H9 (cell line): Measurements from ENCODE around the gene LRCH4. TPM values are rescaled to one million over a fixed set of nuclear protein-coding genes. Genes with fewer than 3 reads are reported as not detected.

Source experiments
- DNase-seq: peaks from one replicate; pipeline ENCODE4 v3.0.0-alpha.2; 2017
- H2AFZ ChIP-seq: one replicate; pipeline ENCODE4 v1.6.1; 2013; ENCODE audit warnings: mild to moderate bottlenecking, low read length, control low read depth, moderate library complexity
- H2AK5ac ChIP-seq: 2 replicates; pipeline ENCODE4 v1.6.1; 2013; ENCODE audit warnings: low read length, control low read depth, mixed read lengths; ENCODE audit not compliant: insufficient read length
- H2BK120ac ChIP-seq: one replicate; pipeline ENCODE4 v1.6.1; 2013; ENCODE audit warnings: low read depth, mild to moderate bottlenecking, low read length, control low read depth, inconsistent platforms; ENCODE audit not compliant: poor library complexity, severe bottlenecking
- H2BK12ac ChIP-seq: 2 replicates; pipeline ENCODE4 v1.6.1; 2013; ENCODE audit warnings: low read length, control low read depth, mixed read lengths, low read depth; ENCODE audit not compliant: insufficient read length
- H2BK15ac ChIP-seq: 2 replicates; pipeline ENCODE4 v1.6.1; 2013; ENCODE audit warnings: low read depth, low read length, control low read depth
- H2BK20ac ChIP-seq: one replicate; pipeline ENCODE4 v1.6.1; 2013; ENCODE audit warnings: low read depth, mild to moderate bottlenecking, low read length, control low read depth, inconsistent platforms; ENCODE audit not compliant: poor library complexity, severe bottlenecking
- H2BK5ac ChIP-seq: 2 replicates; pipeline ENCODE4 v1.6.1; 2013; ENCODE audit warnings: low read length, control low read depth, mixed read lengths; ENCODE audit not compliant: insufficient read length
- H3K14ac ChIP-seq: 2 replicates; pipeline ENCODE4 v1.6.1; 2013; ENCODE audit warnings: low read length, control low read depth; ENCODE audit not compliant: insufficient read depth
- H3K18ac ChIP-seq: 2 replicates; pipeline ENCODE4 v1.6.1; 2013; ENCODE audit warnings: low read depth, mild to moderate bottlenecking, mixed read lengths, low read length, control low read depth; ENCODE audit not compliant: insufficient read length
- H3K23ac ChIP-seq: 2 replicates; pipeline ENCODE4 v1.6.1; 2013; ENCODE audit warnings: low read length, control low read depth, mixed read lengths, low read depth; ENCODE audit not compliant: insufficient read length
- H3K23me2 ChIP-seq: 2 replicates; pipeline ENCODE4 v1.6.1; 2013; ENCODE audit warnings: low read depth, mild to moderate bottlenecking, mixed read lengths, low read length, control low read depth; ENCODE audit not compliant: insufficient read length, poor library complexity, severe bottlenecking
- H3K27ac ChIP-seq: 2 replicates; pipeline ENCODE4 v1.5.1; 2013; ENCODE audit warnings: low read length, control low read depth, mixed read lengths, low read depth; ENCODE audit not compliant: insufficient read length
- H3K27me3 ChIP-seq: 2 replicates; pipeline ENCODE4 v1.6.1; 2013; ENCODE audit warnings: low read length, control low read depth, inconsistent platforms; ENCODE audit not compliant: insufficient read depth
- H3K4ac ChIP-seq: 2 replicates; pipeline ENCODE4 v1.6.1; 2013; ENCODE audit warnings: low read depth, mild to moderate bottlenecking, control low read depth, inconsistent platforms, low read length, moderate library complexity
- H3K4me1 ChIP-seq: 2 replicates; pipeline ENCODE4 v1.6.1; 2013; ENCODE audit warnings: low read length, control low read depth, inconsistent platforms; ENCODE audit not compliant: insufficient read depth
- H3K4me2 ChIP-seq: 2 replicates; pipeline ENCODE4 v1.6.1; 2013; ENCODE audit warnings: low read length, control low read depth, mixed read lengths; ENCODE audit not compliant: insufficient read length, insufficient read depth
- H3K56ac ChIP-seq: 2 replicates; pipeline ENCODE4 v1.6.1; 2013; ENCODE audit warnings: low read depth, mild to moderate bottlenecking, mixed read lengths, low read length, control low read depth; ENCODE audit not compliant: insufficient read length
- H3K79me1 ChIP-seq: 2 replicates; pipeline ENCODE4 v1.6.1; 2013; ENCODE audit warnings: low read depth, mild to moderate bottlenecking, moderate library complexity, low read length, control low read depth, inconsistent platforms; ENCODE audit not compliant: insufficient read depth, poor library complexity, severe bottlenecking
- H3K79me2 ChIP-seq: 2 replicates; pipeline ENCODE4 v1.6.1; 2013; ENCODE audit warnings: low read length, control low read depth, inconsistent platforms; ENCODE audit not compliant: insufficient read depth
- H3K9ac ChIP-seq: 2 replicates; pipeline ENCODE4 v1.6.1; 2013; ENCODE audit warnings: low read length, control low read depth, mixed read lengths; ENCODE audit not compliant: insufficient read length; ENCODE audit errors: extremely low read depth
- H3K9me3 ChIP-seq: one replicate; pipeline ENCODE4 v1.6.1; 2013; ENCODE audit warnings: low read depth, low read length, inconsistent platforms; ENCODE audit not compliant: control insufficient read depth
- H3T11ph ChIP-seq: one replicate; pipeline ENCODE4 v1.6.1; 2013; ENCODE audit warnings: mild to moderate bottlenecking, low read length, control low read depth, inconsistent platforms
- H4K20me1 ChIP-seq: one replicate; pipeline ENCODE4 v1.6.1; 2013; ENCODE audit not compliant: control insufficient read depth, insufficient read length, insufficient read depth
- H4K5ac ChIP-seq: 2 replicates; pipeline ENCODE4 v1.6.1; 2013; ENCODE audit warnings: low read depth, mild to moderate bottlenecking, mixed read lengths, low read length, control low read depth; ENCODE audit not compliant: insufficient read length
- H4K8ac ChIP-seq: replicated peaks from 2 replicates; pipeline ENCODE4 v1.6.1; 2013; ENCODE audit warnings: low read length, control low read depth, mixed read lengths, low read depth; ENCODE audit not compliant: insufficient read length
- H4K91ac ChIP-seq: 2 replicates; pipeline ENCODE4 v1.6.1; 2013; ENCODE audit warnings: low read depth, mild to moderate bottlenecking, moderate library complexity, mixed read lengths, low read length, control low read depth; ENCODE audit not compliant: insufficient read length
- H3K27ac Mint-ChIP-seq, 3 experiments: 2 replicates in 2 of 3; 3 replicates in 1 of 3; pipeline ENCODE4 v1.8.0; 2020 to 2021; ENCODE audit warnings: mixed read lengths in 3 of 3, mild to moderate bottlenecking in 1 of 3, moderate library complexity in 1 of 3
- H3K27me3 Mint-ChIP-seq: 2 replicates; pipeline ENCODE4 v1.8.0; 2021; ENCODE audit warnings: low read depth, mild to moderate bottlenecking, moderate library complexity, mixed read lengths
- H3K36me3 Mint-ChIP-seq, 3 experiments: 2 replicates in 2 of 3; 3 replicates in 1 of 3; pipeline ENCODE4 v1.8.0; 2020 to 2021; ENCODE audit warnings: low read depth in 3 of 3, mixed read lengths in 3 of 3; ENCODE audit not compliant: insufficient read depth in 1 of 3
- H3K4me1 Mint-ChIP-seq, 2 experiments: 2 replicates each; pipeline ENCODE4 v1.8.0; 2020; ENCODE audit warnings: mixed read lengths in 2 of 2
- H3K4me3 Mint-ChIP-seq, 2 experiments: 2 replicates in 1 of 2; 3 replicates in 1 of 2; pipeline ENCODE4 v1.8.0; 2020 to 2021; ENCODE audit warnings: mild to moderate bottlenecking in 2 of 2, mixed read lengths in 2 of 2, moderate library complexity in 1 of 2
- H3K9me3 Mint-ChIP-seq, 2 experiments: 2 replicates in 1 of 2; 3 replicates in 1 of 2; pipeline ENCODE4 v1.8.0; 2020; ENCODE audit warnings: mild to moderate bottlenecking in 2 of 2, mixed read lengths in 2 of 2, moderate library complexity in 1 of 2
- WGBS: extraction: QIAGEN DNeasy Blood & Tissue Kit; methylation state at CpG from one replicate; pipeline ENCODE4 v1.1.7; 2013; ENCODE audit warnings: missing lambda C conversion rate, low lambda C conversion rate, mixed read lengths; ENCODE audit not compliant: insufficient read length; ENCODE audit errors: extremely low coverage; 5-methylcytosine and 5-hydroxymethylcytosine counted together
- total RNA-seq: library from RNA; stranded (reverse); gene quantifications from 2 replicates; pipeline ENCODE4 v1.2.1, GENCODE V29; 2021
- TF ChIP-seq, protein P1 (sequence below): fragments of 200-600 bp; sonication (generic); conservative IDR thresholded peaks from 3 replicates; pipeline ENCODE4 v1.8.0; 2021; ENCODE audit warnings: antibody characterized with exemption, mild to moderate bottlenecking

The LRCH4 gene
- total RNA-seq, 1 experiment from 2014 or later, result 39.1 TPM

GRCh38 chr7:100621554-100621953, 35.6 kb upstream of the LRCH4 start:
- no peak overlapping the region for H3T11ph ChIP-seq
- DNase-seq, result no peak
- H3K79me2 ChIP-seq, result no peaks in the 10 kb centered on the region
- no peak overlapping the region for H3K23ac ChIP-seq
- no peak overlapping the region for H3K4me2 ChIP-seq
- no peaks in the 10 kb centered on the region for H4K20me1 ChIP-seq
- TF ChIP-seq, protein P1, sequence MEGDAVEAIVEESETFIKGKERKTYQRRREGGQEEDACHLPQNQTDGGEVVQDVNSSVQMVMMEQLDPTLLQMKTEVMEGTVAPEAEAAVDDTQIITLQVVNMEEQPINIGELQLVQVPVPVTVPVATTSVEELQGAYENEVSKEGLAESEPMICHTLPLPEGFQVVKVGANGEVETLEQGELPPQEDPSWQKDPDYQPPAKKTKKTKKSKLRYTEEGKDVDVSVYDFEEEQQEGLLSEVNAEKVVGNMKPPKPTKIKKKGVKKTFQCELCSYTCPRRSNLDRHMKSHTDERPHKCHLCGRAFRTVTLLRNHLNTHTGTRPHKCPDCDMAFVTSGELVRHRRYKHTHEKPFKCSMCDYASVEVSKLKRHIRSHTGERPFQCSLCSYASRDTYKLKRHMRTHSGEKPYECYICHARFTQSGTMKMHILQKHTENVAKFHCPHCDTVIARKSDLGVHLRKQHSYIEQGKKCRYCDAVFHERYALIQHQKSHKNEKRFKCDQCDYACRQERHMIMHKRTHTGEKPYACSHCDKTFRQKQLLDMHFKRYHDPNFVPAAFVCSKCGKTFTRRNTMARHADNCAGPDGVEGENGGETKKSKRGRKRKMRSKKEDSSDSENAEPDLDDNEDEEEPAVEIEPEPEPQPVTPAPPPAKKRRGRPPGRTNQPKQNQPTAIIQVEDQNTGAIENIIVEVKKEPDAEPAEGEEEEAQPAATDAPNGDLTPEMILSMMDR, result no peak
- no peak overlapping the region for H4K5ac ChIP-seq
- no peak overlapping the region for H4K8ac ChIP-seq
- no peaks in the 10 kb centered on the region for H3K4me1 ChIP-seq
- no peaks in the 10 kb centered on the region for H3K79me1 ChIP-seq
- Mint-ChIP-seq H3K9me3 (no peaks in the 10 kb centered on the region; a peak in 1 of 5 replicates), H3K27me3 (peaks cover 21% of the 10 kb centered on the region), H3K4me1 (peaks cover 6 to 9% of the 10 kb centered on the region in 2 experiments), H3K4me3 (no peak overlapping the region), H3K36me3 (peaks cover 0 to 1% (median 0%) of the 10 kb centered on the region in 3 experiments; a peak in 1 of 7 replicates), H3K27ac (peak overlapping the region in 2 of 3 experiments; percentile 9 to 17; a peak in 3 of 7 replicates)
- H3K27me3 ChIP-seq, result peaks cover 3% of the 10 kb centered on the region; the same call in 1 of the 2 replicates
- no peak overlapping the region for H2AFZ ChIP-seq
- no peak overlapping the region for H3K4ac ChIP-seq
- no peaks in the 10 kb centered on the region for H3K9me3 ChIP-seq
- no peak overlapping the region for H3K9ac ChIP-seq
- no CpG with 5 or more reads among the region's 8 CpGs for WGBS
- H3K18ac ChIP-seq, result no peak overlapping the region
- H2BK15ac ChIP-seq, result no peak overlapping the region
- H2BK20ac ChIP-seq, result no peak overlapping the region
- H4K91ac ChIP-seq, result no peak overlapping the region
- peaks cover 5% of the 10 kb centered on the region for H3K23me2 ChIP-seq
- no peak overlapping the region for H2BK120ac ChIP-seq
- no peak overlapping the region for H2BK5ac ChIP-seq
- no peak overlapping the region for H3K56ac ChIP-seq
- H3K27ac ChIP-seq, result no peak overlapping the region
- H2BK12ac ChIP-seq, result no peak overlapping the region
- no peak overlapping the region for H2AK5ac ChIP-seq
- H3K14ac ChIP-seq, result no peak overlapping the region
